Measurements from ENCODE around the gene MED19. TPM values are rescaled to one million over a fixed set of nuclear protein-coding genes. Genes with fewer than 3 reads are reported as not detected.

MED19 gene
- total RNA-seq, 1 experiment from 2014 or later = 17.6 TPM

DNA sequence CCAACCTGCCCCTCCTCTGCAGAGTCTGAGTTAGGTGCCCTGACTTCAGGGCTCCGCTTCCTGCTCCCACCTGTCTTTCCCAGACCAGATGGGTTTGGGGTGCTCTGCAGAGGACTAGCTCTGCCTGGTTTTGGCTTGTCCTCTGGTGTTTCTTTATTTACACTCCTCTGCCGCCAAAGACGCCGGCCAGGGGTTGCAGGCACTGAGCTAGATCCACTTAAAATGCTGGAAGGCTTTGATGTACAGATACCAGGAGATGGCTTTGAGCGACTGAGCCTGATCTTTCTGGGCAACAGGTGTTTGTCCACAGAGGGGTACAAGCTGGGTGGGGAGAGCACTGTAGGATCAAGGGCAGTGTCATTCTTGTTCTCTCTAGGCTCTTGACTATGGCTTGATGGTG, 33.2 kb upstream of the MED19 start:
- Histone ChIP-seq H3K4me2 (ENCODE audit: insufficient read depth, insufficient read length, low read length) (no peak overlapping the region), H2BK120ac (ENCODE audit: low read depth, low read length, poor library complexity, severe bottlenecking) (no peak overlapping the region), H3K56ac (ENCODE audit: insufficient read length, low read depth, low read length) (no peak overlapping the region), H3K4me1 (ENCODE audit: insufficient read depth, low read length) (no peaks in the 10 kb centered on the region), H3K23me2 (ENCODE audit: insufficient read length, low read depth, low read length, poor library complexity, severe bottlenecking) (peaks cover 6% of the 10 kb centered on the region), H2BK20ac (ENCODE audit: low read depth, low read length, poor library complexity, severe bottlenecking) (no peak overlapping the region), H3K27me3 (ENCODE audit: insufficient read depth, low read length) (no peaks in the 10 kb centered on the region), H3K27ac (ENCODE audit: insufficient read length, low read depth, low read length) (no peak overlapping the region), H3T11ph (ENCODE audit: low read length) (no peak overlapping the region), H3K79me1 (ENCODE audit: insufficient read depth, low read depth, low read length, poor library complexity, severe bottlenecking) (peaks cover 3% of the 10 kb centered on the region), H3K4ac (ENCODE audit: low read depth, low read length) (no peak overlapping the region), H4K5ac (ENCODE audit: insufficient read length, low read depth, low read length) (no peak overlapping the region), H4K20me1 (ENCODE audit: control insufficient read depth, insufficient read depth, insufficient read length) (peaks cover 3% of the 10 kb centered on the region), H3K9ac (ENCODE audit: extremely low read depth, insufficient read length, low read length) (no peak overlapping the region), H3K14ac (ENCODE audit: insufficient read depth, low read length) (no peak overlapping the region), H4K8ac (replicated peaks; ENCODE audit: insufficient read length, low read depth, low read length) (no peak overlapping the region), H4K91ac (ENCODE audit: insufficient read length, low read depth, low read length) (no peak overlapping the region), H2BK5ac (ENCODE audit: insufficient read length, low read length) (no peak overlapping the region), H2AK5ac (ENCODE audit: insufficient read length, low read length) (no peak overlapping the region), H2BK12ac (ENCODE audit: insufficient read length, low read depth, low read length) (no peak overlapping the region), H2BK15ac (ENCODE audit: low read depth, low read length) (no peak overlapping the region), H3K9me3 (ENCODE audit: control insufficient read depth, low read depth, low read length) (no peaks in the 10 kb centered on the region), H3K79me2 (ENCODE audit: insufficient read depth, low read length) (peaks cover 5% of the 10 kb centered on the region; the same call in 1 of the 2 replicates), H3K23ac (ENCODE audit: insufficient read length, low read depth, low read length) (no peak overlapping the region), H2AFZ (ENCODE audit: low read length) (no peak overlapping the region), H3K18ac (ENCODE audit: insufficient read length, low read depth, low read length) (no peak overlapping the region)
- TF ChIP-seq CTCF (conservative IDR thresholded peaks at IDR 0.05) = no peak
- WGBS (ENCODE audit: extremely low coverage, insufficient read length, low lambda C conversion rate) = no CpG with 5 or more reads among the region's 5 CpGs
- Mint-ChIP-seq H3K4me1 (peaks cover 10 to 11% of the 10 kb centered on the region in 2 experiments), H3K4me3 (no peak overlapping the region; a peak in 1 of 5 replicates), H3K27ac (peak overlapping the region in 2 of 3 experiments; percentile 11 to 22; a peak in 3 of 7 replicates), H3K36me3 (ENCODE audit: insufficient read depth in 1 of 3, low read depth in 3 of 3) (peaks cover 24 to 43% (median 36%) of the 10 kb centered on the region in 3 experiments), H3K27me3 (ENCODE audit: low read depth) (no peaks in the 10 kb centered on the region; the same call in 1 of the 2 replicates), H3K9me3 (no peaks in the 10 kb centered on the region)
- no peak for DNase-seq
